Spinal cord (tissue), 10 donors: Measurements from ENCODE around the gene LSM4. TPM values are rescaled to one million over a fixed set of nuclear protein-coding genes. Genes with fewer than 3 reads are reported as not detected.

Experiments
- DNase-seq, 6 donors: peaks; one replicate each; pipeline versions ENCODE4 v3.0.0 to v3.0.0-alpha.2; 2013 to 2015; ENCODE audit warnings: low spot score in 6 of 6, low read depth in 4 of 6
- H3K27ac ChIP-seq: one replicate; pipeline ENCODE4 v1.5.1; 2013; ENCODE audit warnings: low read depth, low read length, control low read depth
- H3K27me3 ChIP-seq: one replicate; pipeline ENCODE4 v1.6.1; 2013; ENCODE audit warnings: low read length; ENCODE audit not compliant: control insufficient read depth, insufficient read depth
- H3K36me3 ChIP-seq: one replicate; pipeline ENCODE4 v1.6.1; 2013; ENCODE audit warnings: low read length; ENCODE audit not compliant: control insufficient read depth, insufficient read depth
- H3K4me1 ChIP-seq: one replicate; pipeline ENCODE4 v1.6.1; 2013; ENCODE audit warnings: low read length; ENCODE audit not compliant: control insufficient read depth, insufficient read depth
- H3K4me3 ChIP-seq: one replicate; pipeline ENCODE4 v1.5.1; 2013; ENCODE audit warnings: low read depth, low read length, control low read depth
- H3K9me3 ChIP-seq: one replicate; pipeline ENCODE4 v1.6.1; 2013; ENCODE audit warnings: low read length; ENCODE audit not compliant: control insufficient read depth, insufficient read depth
- WGBS: methylation state at CpG from one replicate; pipeline ENCODE4 v1.1.5; 2013; ENCODE audit warnings: missing lambda C conversion rate; ENCODE audit not compliant: insufficient coverage; 5-methylcytosine and 5-hydroxymethylcytosine counted together
- polyA plus RNA-seq, 2 donors: library from polyadenylated mRNA; unstranded; fragments of 120-200 nt; gene quantifications; one replicate each; pipeline ENCODE4 v1.2.1, GENCODE V29; 2013; ENCODE audit not compliant: insufficient read length in 2 of 2
- total RNA-seq, 2 donors: library from RNA; depleted of rRNA in 1 of 2; stranded (reverse); fragments of 120-200 nt in 1 of 2; fragments of >200 nt in 1 of 2; gene quantifications; one replicate each; pipeline versions ENCODE4 v1.2.3 to v1.2.4, GENCODE V29; 2013 to 2014
- donor health status: healthy.

LSM4 gene
- total and polyA plus RNA-seq, 4 donors: 69.4 to 120 (median 105) TPM

GRCh38 chr19:18290302-18291018, 32.4 kb downstream of the LSM4 start:
- 51% methylated on average over 12 of the region's 14 CpGs for whole genome bisulfite sequencing
- Histone ChIP-seq H3K36me3 (no peaks in the 10 kb centered on the region), H3K27me3 (peaks cover 7% of the 10 kb centered on the region), H3K4me3 (no peak overlapping the region), H3K4me1 (peaks cover 52% of the 10 kb centered on the region), H3K27ac (peak overlapping the region; percentile 15), H3K9me3 (no peaks in the 10 kb centered on the region)
- DNase-seq: no peak

GRCh38 chr19:18289471-18290301, 33.2 kb downstream of the LSM4 start:
- Histone ChIP-seq H3K27me3 (peaks cover 7% of the 10 kb centered on the region), H3K9me3 (no peaks in the 10 kb centered on the region), H3K4me3 (no peak overlapping the region), H3K4me1 (peaks cover 54% of the 10 kb centered on the region), H3K27ac (peak overlapping the region; percentile 15), H3K36me3 (no peaks in the 10 kb centered on the region)
- DNase-seq: no peak
- WGBS: 72% methylated on average over 9 of the region's 12 CpGs

GRCh38 chr19:18287836-18288772, 34.8 kb downstream of the LSM4 start:
- H3K36me3 ChIP-seq: no peaks in the 10 kb centered on the region
- H3K9me3 ChIP-seq: no peaks in the 10 kb centered on the region
- DNase-seq: no peak
- peaks cover 42% of the 10 kb centered on the region for H3K4me1 ChIP-seq
- peaks cover 7% of the 10 kb centered on the region for H3K27me3 ChIP-seq
- peak overlapping the region; percentile 40 for H3K27ac ChIP-seq
- WGBS: 26% methylated on average over 25 of the region's 26 CpGs
- H3K4me3 ChIP-seq: no peak overlapping the region

GRCh38 chr19:18286973-18287635, 35.8 kb downstream of the LSM4 start:
- H3K9me3 ChIP-seq: no peaks in the 10 kb centered on the region
- peaks cover 43% of the 10 kb centered on the region for H3K4me1 ChIP-seq
- no peak for DNase-seq
- no peak overlapping the region for H3K4me3 ChIP-seq
- no peaks in the 10 kb centered on the region for H3K36me3 ChIP-seq
- WGBS: 38% methylated on average over 19 of the region's 21 CpGs
- no peak overlapping the region for H3K27ac ChIP-seq
- peaks cover 7% of the 10 kb centered on the region for H3K27me3 ChIP-seq

GRCh38 chr19:18284712-18285360, 38.0 kb downstream of the LSM4 start:
- WGBS: 81% methylated on average over 5 of the region's 12 CpGs
- no peak for DNase-seq
- Histone ChIP-seq H3K36me3 (peaks cover 3% of the 10 kb centered on the region), H3K27me3 (peaks cover 7% of the 10 kb centered on the region), H3K4me3 (no peak overlapping the region), H3K27ac (peak overlapping the region; percentile 27), H3K9me3 (no peaks in the 10 kb centered on the region), H3K4me1 (peaks cover 28% of the 10 kb centered on the region)

GRCh38 chr19:18283338-18283737, 39.5 kb downstream of the LSM4 start:
- DNase-seq: no peak
- H3K4me3 ChIP-seq: no peak overlapping the region
- no peaks in the 10 kb centered on the region for H3K9me3 ChIP-seq
- peaks cover 9% of the 10 kb centered on the region for H3K36me3 ChIP-seq
- H3K27me3 ChIP-seq: peaks cover 6% of the 10 kb centered on the region
- 94% methylated on average over 4 of the region's 5 CpGs for WGBS
- H3K27ac ChIP-seq: peak overlapping the region; percentile 40
- peaks cover 39% of the 10 kb centered on the region for H3K4me1 ChIP-seq

- peaks cover 41% of the 10 kb centered on the region for H3K4me1 ChIP-seq
Observed at GRCh38 chr19:18282788-18283141, 40.1 kb downstream of the LSM4 start.

GRCh38 chr19:18282021-18282787, 40.7 kb downstream of the LSM4 start:
- H3K27ac ChIP-seq: peak overlapping the region; percentile 98
- peak overlapping the region; percentile 46 for H3K4me3 ChIP-seq
- 1% methylated on average over 10 of the region's 27 CpGs for WGBS
- peaks cover 40% of the 10 kb centered on the region for H3K4me1 ChIP-seq
- no peaks in the 10 kb centered on the region for H3K27me3 ChIP-seq
- DNase-seq: peak in 1 of 6 donors; percentile 66
- H3K9me3 ChIP-seq: no peaks in the 10 kb centered on the region
- peaks cover 18% of the 10 kb centered on the region for H3K36me3 ChIP-seq

More at GRCh38 chr19:18282788-18283141, 40.1 kb downstream of the LSM4 start:
- Histone ChIP-seq H3K27ac (peak overlapping the region; percentile 98), H3K4me3 (peak overlapping the region; percentile 46), H3K27me3 (peaks cover 2% of the 10 kb centered on the region), H3K9me3 (no peaks in the 10 kb centered on the region), H3K36me3 (peaks cover 12% of the 10 kb centered on the region)
- no peak for DNase-seq
- 44% methylated on average over 3 of the region's 4 CpGs for WGBS
